GM12891 (cell line): Measurements from ENCODE around the gene ABTB2.

ENCODE experiments used
- DNase-seq: peaks from one replicate; pipeline ENCODE4 v3.0.0; 2011; ENCODE audit warnings: low spot score; ENCODE audit not compliant: insufficient read length
- FAIRE-seq: peaks from 2 replicates; lab custom pipeline; 2011; peaks lifted over from hg19 to GRCh38; lab: Jason Lieb, UNC
- PAX5 ChIP-seq: IDR thresholded peaks from 2 replicates; pipeline ENCODE4 v1.6.1; 2011; ENCODE audit warnings: low read length, moderate library complexity, mild to moderate bottlenecking; ENCODE audit not compliant: insufficient read depth, severe bottlenecking
- POLR2A ChIP-seq: IDR thresholded peaks from 2 replicates; pipeline ENCODE4 v1.6.1; 2011; ENCODE audit warnings: low read depth, low read length, control low read depth
- POLR2AphosphoS5 ChIP-seq: IDR thresholded peaks from 2 replicates; pipeline ENCODE4 v1.6.1; 2011; ENCODE audit warnings: low read depth, low read length, control low read depth
- POU2F2 ChIP-seq: IDR thresholded peaks from 2 replicates; pipeline ENCODE4 v1.6.1; 2011; ENCODE audit warnings: low read depth, mild to moderate bottlenecking, control low read depth, low read length, moderate library complexity
- SPI1 ChIP-seq: IDR thresholded peaks from 2 replicates; pipeline ENCODE4 v1.6.1; 2011; ENCODE audit warnings: low read depth, low read length, control low read depth
- TAF1 ChIP-seq: IDR thresholded peaks from 2 replicates; pipeline ENCODE4 v1.6.1; 2011; ENCODE audit warnings: low read depth, low read length, control low read depth

ABTB2 gene

DNA sequence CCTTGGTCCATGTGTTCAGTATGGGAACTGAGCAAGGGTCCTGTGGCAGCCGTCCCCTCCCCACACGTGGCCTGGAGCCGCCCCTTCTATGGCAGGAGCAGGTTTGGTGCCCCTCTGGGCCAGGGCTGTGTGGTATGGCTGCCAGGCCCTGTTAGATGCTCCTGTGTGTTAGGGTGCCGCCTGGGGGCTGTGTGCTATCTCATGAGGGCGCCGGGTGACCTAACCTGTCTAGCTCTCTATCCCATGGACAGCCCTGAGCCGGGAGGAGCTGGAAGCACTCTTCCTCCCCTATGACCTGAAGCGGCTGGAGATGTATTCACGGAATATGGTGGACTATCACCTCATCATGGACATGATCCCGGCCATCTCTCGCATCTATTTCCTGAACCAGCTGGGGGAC lies 217.7 kb downstream of the ABTB2 start:
- no peak for TF ChIP-seq SPI1
- no peak for TF ChIP-seq POLR2AphosphoS5
- no peak for TF ChIP-seq TAF1
- TF ChIP-seq PAX5: no peak
- no peak for TF ChIP-seq POU2F2
- TF ChIP-seq POLR2A: no peak
- FAIRE-seq (no peak), DNase-seq (no peak)

- no peak for FAIRE-seq
These were observed 218.5 kb downstream of the ABTB2 start for GRCh38 chr11:34139346-34139745.

DNA sequence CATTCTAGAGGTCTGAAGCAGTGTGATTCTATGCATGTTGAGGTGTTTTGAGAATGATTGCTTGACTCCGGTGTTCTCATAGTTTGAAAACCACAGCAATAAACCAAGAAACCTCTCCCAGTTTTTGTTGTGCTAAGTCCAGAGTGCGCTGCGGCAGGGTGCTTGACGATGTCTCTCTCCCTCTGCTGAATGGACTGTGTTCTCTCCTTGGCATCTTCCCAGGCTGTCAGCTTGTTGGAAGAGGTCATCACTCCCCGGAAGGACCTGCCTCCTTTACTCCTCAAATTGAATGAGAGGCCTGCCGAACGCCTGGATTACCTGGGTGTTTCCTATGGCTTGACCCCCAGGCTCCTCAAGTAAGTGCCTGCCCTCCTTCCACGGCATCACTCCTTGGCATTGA lies 221.4 kb downstream of the ABTB2 start:
- no peak for TF ChIP-seq TAF1
- no peak for TF ChIP-seq POLR2A
- no peak for TF ChIP-seq PAX5
- no peak for TF ChIP-seq POLR2AphosphoS5
- no peak for TF ChIP-seq POU2F2
- no peak for TF ChIP-seq SPI1
- DNase-seq: no peak
- no peak for FAIRE-seq

More at GRCh38 chr11:34139346-34139745, 218.5 kb downstream of the ABTB2 start:
- DNase-seq: no peak
- TF ChIP-seq PAX5 (no peak), TAF1 (no peak), POU2F2 (no peak)

DNA sequence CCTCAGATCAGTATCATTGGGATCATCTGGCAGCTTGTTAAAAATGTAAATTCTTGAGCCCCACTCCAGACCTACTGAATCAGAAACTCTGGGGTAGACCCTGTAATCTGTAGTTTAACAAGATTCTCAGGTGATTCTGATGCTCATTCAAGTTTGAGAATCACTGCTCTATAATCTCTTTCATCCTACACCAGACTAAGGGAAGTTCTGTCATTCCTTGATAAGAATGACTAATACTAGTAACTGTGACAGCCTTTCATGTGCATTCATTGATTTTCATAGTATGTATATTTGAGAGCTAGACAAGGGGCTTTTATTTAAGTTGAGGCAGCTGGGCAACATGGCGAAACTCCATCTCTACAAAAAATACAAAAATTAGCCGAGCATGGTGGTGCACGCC lies 222.4 kb downstream of the ABTB2 start:
- FAIRE-seq (no peak), DNase-seq (no peak)
- TF ChIP-seq PAX5 (no peak), POU2F2 (no peak)

DNA sequence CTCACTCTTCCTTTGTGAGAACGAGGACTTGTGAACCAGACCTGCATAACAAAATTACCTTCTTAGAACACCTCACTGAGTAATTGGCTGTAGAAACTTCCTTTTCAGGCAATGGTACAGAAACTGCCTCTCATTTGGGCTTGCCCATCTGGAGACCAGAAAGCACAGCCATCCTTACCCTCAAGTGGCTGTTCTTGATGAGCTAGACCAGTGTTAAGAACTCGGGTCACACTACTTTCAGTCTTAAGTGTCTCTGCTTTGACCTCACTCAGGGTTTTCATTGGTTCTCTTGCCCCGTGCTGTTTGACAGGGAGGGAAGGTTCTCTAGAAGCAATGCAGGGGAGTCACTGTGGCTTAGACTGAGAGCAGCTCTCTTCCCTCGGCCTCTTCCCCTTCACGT lies 223.0 kb downstream of the ABTB2 start:
- no peak for FAIRE-seq
- DNase-seq: no peak
- TF ChIP-seq POU2F2 (no peak), POLR2A (no peak), TAF1 (no peak), POLR2AphosphoS5 (no peak), SPI1 (no peak), PAX5 (no peak)

DNA sequence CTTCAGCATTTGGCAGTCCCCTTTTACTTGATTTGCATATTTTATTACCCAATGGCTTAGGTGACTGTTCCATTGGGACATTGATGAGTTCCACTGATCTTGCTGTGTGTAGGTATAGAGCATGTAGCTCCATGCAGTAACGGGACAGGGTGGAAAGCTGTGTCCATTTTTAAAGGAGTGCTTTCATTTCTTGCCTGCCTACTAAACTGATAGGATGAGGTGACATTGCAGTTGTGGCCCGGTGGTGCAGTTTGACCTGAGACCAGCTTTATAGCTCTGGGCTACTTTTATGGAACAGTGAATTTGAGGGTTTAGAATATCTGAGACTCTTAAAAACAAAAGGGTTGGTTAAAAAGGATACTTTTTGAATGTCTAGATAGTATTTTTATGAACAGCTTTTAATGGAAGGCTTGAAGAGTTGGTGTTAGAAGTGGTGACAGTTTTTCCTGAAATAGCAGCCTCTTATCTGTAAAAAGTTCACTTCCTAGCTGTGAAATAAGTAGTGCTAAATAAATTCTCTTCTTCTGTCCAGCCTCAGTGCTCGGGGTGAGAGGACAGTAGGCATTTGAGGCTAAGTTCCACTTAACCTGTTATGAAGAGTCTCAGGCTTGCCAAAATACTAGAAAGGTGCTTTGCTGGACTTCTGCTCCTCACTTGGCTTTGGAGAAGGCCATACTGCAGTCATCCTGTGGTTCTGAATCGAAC lies 225.4 kb downstream of the ABTB2 start:
- DNase-seq (no peak), FAIRE-seq (no peak)
- no peak for TF ChIP-seq PAX5
- no peak for TF ChIP-seq POLR2A
- TF ChIP-seq SPI1: no peak
- TF ChIP-seq TAF1: no peak
- no peak for TF ChIP-seq POU2F2
- no peak for TF ChIP-seq POLR2AphosphoS5

DNA sequence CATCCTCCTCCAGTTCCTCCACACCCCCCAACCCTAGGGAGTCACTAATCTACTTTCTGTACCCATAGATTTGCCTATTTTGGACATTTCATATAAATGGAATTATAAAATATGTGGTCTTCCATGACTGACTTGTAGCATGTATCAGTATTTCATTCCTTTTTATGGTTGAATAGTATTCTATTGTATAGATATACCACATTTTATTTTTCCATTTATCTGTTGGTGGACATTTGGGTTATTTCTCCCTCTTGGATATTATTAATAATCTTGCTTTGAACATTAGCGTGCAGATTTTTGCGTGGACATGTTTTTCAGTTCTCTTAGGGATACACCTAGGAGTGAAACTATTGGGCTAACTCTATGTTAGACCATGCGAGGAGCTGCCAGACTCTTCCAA lies 229.0 kb downstream of the ABTB2 start:
- FAIRE-seq (no peak), DNase-seq (no peak)
- no peak for TF ChIP-seq POU2F2
- TF ChIP-seq POLR2A: no peak

GRCh38 chr11:34126959-34127848 lies 230.6 kb downstream of the ABTB2 start:
- TF ChIP-seq POU2F2 (no peak), TAF1 (no peak), SPI1 (no peak), POLR2AphosphoS5 (no peak), POLR2A (no peak), PAX5 (no peak)
- FAIRE-seq: no peak
- no peak for DNase-seq

DNA sequence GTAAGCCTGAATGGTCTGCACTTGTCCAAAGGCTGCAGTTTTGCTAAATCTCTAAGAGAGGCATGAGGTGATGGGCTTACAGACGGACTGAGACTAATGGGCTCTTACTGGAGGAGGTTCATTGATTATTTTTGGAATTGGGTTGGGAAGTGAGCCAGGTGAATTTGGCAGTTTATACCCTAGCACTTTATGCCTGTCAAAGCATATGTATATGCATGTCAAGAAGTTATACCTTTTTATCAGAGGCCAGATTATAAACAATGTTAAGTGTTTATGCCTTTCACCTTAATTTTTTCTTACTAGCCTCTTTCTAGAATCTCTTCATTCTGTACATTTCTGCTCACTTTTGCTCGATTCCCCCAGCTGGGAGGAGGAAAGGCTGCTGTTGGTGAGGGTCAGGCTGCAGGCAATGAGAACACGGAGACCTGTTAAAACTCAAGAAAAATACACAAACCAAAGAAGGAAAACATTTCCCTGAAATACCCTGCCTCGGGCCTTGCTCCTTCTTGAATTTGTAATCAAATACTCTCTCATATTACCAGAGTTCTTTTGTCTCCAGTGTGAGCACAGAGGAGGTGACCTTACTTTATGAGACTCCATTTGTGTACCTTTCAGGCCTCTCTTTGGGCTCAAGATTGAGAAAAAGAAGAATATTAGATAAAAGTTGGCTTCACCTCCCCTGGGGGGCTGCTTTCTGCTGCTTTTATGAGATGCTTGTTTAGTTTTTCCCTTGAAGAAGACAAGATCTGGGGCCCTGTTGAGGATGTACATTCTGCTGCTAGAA lies 232.7 kb downstream of the ABTB2 start:
- FAIRE-seq (no peak), DNase-seq (no peak)
- no peak for TF ChIP-seq POU2F2
